CD4-positive, alpha-beta T cell treated with Interleukin-6 at 100 ng/mL for 8 hours (primary cell): ENCODE results near the gene KRT37.

Source experiments
- DNase-seq: peaks from one replicate; pipeline ENCODE4 v3.0.0-alpha.2; 2020; ENCODE audit warnings: mixed read lengths, low spot score

Gene KRT37

GRCh38 chr17:41424111-41424635 lies at the start of gene KRT37:
KRT37 (minus strand) TSS chr17:41424585; CDS start chr17:41424523, 62 bp downstream.
- DNase-seq, result no peak

DNA sequence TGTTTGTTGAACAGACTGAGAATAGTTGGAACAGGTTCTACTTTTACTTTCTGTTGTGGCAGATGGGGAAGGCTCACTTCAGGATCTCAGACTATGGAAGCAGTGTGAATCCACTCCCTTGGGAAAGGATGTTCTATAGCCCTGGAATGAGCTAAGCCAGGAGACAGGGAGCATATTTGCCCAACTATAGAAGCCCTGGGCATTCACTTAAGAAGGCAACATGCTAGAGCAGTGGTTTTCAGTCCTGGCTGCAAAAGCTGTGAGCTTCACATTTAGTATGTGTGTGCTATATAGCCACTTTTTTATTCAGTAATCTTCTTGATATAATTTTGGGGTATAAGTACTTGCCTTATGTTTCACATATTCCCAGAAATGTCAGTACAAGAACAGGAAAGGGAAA lies 44.0 kb upstream of the KRT37 start:
- no peak for DNase-seq

- no peak for DNase-seq
These were observed 43.2 kb upstream of the KRT37 start for GRCh38 chr17:41467561-41467960.

- DNase-seq, result no peak
These were observed 42.6 kb upstream of the KRT37 start, which contains the start of gene KRT32 for GRCh38 chr17:41466988-41467387. KRT32 (minus strand) TSS chr17:41467386; CDS start chr17:41467325, 61 bp downstream.

- DNase-seq, result no peak
These were observed 40.3 kb upstream of the KRT37 start for GRCh38 chr17:41464682-41465081.

- DNase-seq, result no peak
These were observed 39.8 kb upstream of the KRT37 start for GRCh38 chr17:41464173-41464572.

- no peak for DNase-seq
These were observed 39.4 kb upstream of the KRT37 start for GRCh38 chr17:41463746-41464145.

DNA sequence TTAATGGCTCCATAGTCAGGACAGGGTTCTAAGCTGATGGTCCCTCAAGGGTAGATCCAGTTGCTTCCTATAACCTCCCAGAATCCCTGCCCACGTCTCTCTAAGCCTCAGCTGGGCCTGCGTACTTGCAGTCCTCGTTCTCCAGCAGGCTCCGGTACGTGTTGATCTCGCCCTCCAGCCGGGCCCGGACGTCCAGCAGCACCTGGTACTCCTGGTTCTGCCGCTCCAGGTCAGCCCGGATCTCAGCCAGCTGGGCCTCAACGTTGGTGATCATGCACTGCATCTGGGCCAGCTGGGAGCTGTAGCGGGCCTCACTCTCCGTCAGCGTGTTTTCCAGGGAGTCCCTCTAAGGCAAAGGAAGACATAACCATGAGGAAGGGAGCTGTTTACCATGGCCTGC lies 38.3 kb upstream of the KRT37 start:
- DNase-seq, result no peak

DNA sequence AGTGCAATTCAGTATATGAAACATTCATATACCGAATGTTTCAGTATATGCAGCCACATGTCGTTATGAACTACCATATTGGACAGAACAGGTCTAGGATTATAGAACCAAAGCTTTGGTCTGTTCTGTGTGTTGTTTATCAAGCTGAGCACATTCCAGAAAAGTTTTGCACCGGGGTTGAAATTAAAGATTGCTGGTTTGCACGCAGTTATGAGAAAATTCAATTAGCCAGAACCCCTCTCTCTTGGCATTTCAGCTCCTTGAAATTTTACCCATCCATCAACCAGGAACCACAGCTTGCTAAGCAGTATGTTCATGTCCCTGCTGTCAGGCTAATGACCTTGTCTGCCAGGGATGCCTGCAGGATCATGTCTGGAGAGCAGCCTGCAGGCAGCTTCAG lies 33.3 kb upstream of the KRT37 start:
- no peak for DNase-seq

DNA sequence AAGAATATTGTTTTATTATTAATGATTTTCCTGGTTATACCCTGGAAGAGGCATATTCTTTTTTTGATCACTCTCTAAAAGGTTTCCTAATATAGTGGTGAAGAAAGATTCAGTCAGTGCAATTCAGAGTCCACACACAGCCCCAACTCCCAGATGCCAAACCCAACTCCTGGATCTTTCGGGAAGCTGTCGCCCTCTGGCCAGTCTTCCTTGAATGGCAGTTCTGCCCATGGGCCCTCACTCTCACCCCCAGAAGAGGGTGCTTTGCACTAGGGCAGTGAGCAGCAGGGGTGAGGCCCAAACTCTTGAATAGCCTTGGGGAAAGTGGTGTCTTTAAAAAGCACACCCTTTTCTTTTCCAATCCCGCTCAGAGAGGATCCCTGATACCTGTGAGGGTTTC lies 31.8 kb upstream of the KRT37 start:
- no peak for DNase-seq

- no peak for DNase-seq
These were observed 30.9 kb upstream of the KRT37 start for GRCh38 chr17:41455236-41455635.

DNA sequence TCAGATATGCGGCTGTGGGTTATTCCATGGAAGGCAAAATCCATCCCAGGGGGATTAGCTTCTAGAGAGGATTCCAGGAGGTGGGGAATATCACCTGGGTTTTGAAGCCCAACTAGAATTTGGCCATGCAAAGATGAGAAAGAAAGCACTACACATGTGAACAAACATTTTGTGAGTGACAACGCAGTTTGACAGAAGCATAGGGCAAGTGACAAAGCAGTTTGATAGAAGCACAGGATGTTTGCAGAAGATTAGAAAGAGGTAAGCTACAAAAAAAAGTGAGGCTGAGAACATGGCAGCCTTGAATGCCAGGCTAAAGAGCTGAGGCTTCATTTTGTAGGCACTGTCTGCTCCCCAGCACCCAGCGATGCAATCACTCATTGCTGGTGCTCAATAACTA lies 28.7 kb upstream of the KRT37 start:
- no peak for DNase-seq

DNA sequence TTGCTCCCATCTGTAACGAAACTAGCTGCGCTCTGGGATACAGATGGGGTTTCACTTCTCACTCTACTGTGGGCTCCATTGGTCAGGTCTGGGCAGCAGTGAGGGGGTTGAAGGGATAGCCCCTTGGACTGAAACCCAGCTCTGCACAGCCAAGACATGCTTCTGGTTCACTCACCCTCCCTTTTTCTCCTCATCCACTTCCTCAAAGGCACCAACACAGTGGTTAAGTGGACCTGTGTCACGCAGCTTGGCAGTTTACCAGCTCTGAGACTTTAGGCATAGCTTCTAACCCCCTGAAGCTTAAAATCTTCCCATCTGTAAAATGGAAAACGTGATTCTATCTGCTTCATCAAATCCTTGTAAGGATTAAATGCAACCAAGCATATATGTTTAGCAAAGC lies 27.9 kb upstream of the KRT37 start:
- DNase-seq, result no peak

DNA sequence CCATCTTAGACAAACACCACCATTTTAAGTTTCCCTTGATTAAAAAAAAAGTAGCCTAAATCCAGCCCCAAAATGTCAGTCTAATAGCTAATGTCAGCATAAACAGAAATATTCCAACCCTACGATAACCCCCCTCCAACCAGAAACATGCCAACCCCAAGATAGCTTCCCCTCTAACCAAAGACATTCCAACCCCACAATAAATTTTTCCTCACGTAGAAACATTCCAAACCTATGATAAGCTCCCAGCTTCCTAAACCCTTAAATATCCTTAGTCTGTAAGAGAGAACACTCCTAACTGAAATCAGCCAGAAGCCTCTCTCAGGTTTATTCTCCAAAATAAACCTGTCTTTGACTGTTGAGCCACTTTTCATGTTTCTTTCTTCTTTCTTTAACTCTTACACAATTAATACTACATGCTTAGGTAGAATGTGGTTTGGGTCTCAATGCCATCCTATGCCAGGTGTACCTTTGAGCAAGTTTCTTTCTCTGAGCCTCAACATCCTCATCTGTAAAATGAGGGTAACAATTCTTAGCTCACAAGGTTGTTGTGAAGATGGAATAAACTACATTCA lies 26.9 kb upstream of the KRT37 start:
- DNase-seq, result no peak

DNA sequence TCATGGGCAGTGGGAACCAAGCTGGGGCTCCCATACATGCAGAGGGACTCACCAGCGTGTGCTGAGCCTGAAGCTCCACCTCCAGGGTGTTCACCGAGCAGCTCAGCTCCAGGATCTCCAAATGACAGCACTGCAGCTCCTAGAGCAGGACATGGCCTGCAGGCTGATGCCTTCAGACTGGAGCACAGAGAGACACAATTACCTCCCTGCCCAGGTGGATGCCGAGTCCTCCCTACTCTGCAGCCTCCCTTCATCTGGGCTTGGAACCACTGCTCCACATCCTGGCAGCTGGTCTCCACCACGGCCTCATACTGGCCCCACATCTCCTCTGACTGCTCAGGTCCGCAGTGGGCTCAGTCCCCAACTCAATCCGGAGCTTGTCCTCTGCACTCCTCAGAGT lies 24.6 kb upstream of the KRT37 start:
- no peak for DNase-seq

GRCh38 chr17:41448506-41448905 lies 24.1 kb upstream of the KRT37 start:
- DNase-seq, result no peak

GRCh38 chr17:41446806-41447205 lies 22.4 kb upstream of the KRT37 start:
- no peak for DNase-seq

- DNase-seq, result no peak
These were observed 20.3 kb upstream of the KRT37 start for GRCh38 chr17:41444640-41445039.

- no peak for DNase-seq
These were observed 19.8 kb upstream of the KRT37 start for GRCh38 chr17:41444186-41444585.

- no peak for DNase-seq
These were observed 18.4 kb upstream of the KRT37 start for GRCh38 chr17:41442739-41443138.

DNA sequence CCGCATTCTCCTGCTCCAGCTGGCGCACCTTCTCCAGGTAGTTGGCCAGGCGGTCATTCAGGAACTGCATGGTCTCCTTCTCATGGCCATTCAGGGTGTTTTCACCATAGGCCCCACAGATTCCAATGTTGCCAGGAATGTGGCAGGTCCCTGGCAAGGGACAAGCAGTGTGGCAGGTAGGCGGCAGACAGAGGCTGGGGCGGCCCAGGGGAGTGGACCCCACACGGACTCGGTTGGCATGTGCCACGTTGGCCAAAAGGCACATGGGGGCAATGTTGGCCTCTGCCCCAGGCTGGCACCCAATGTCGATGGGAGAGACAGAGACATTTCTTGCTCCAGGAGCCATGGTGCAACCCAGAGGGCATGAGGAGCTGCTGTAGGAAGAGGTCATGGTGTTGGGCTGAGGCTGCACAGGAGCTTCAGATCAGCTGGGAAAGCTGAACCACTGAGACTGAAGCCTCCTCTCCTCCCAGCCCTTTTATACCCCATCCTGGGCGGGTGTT lies 16.2 kb upstream of the KRT37 start, which contains the start of gene KRT38:
TSS of gene KRT38 (minus strand) at position 453 of the 503 bp plus-strand sequence. CDS start at position 391, 62 bp downstream.
- DNase-seq, result no peak

GRCh38 chr17:41439375-41439774 lies 15.0 kb upstream of the KRT37 start:
- no peak for DNase-seq

DNA sequence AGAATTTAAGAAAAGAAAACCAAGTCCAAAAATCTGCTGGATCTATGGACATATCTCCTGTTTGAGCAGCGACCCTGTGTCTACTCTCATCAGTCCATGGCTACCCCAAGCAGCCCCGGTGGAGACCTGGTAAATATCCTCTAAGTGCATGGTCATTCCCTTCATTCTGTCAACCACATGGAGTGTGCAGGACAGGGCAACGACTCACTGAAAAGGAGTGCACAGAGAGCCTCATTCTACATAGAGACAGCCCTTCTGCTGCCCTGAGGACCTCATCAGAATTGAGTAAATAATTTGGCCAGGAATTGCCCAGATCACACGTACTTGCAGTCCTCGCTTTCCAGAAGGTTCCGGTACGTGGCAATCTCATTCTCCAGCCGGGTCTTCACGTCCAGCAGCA lies 13.4 kb upstream of the KRT37 start:
- DNase-seq, result no peak

DNA sequence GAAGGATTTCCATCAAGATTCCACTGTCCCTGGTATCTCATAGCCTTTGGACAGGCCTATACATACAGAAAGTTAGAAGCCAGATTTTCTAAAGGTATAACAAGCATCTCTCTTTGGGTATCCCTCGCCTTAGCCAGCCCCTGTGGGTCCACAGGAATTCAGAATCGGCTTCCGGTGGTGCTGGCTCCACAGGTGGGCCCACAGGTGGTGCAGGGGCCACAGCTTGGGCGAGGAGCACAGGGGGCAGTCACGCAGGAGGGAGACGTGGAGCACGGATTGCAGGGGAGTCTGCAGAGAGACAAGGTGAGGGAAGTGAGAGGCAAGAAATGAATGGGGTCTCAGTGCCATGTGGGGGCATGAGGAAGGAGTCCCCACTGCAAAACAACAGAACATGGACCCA lies 12.9 kb upstream of the KRT37 start:
- no peak for DNase-seq
